Activated naive CD4-positive, alpha-beta T cell treated with anti-CD3 and anti-CD28 coated beads for 36 hours (primary cell): ENCODE results near the gene PRAC2. TPM values are rescaled to one million over a fixed set of nuclear protein-coding genes. Genes with fewer than 3 reads are reported as not detected.

Experiments used
- CTCF ChIA-PET: fragments of 350-600 bp; sonication (Branson Sonifier 250); formaldehyde crosslinking; loops from one replicate; lab custom pipeline; 2021; ENCODE audit warnings: antibody characterized with exemption; lab: Charles Lee
- DNase-seq: peaks from one replicate; pipeline ENCODE4 v3.0.0-alpha.2; 2020
- H3K27ac Mint-ChIP-seq: one replicate; pipeline ENCODE4 v1.8.0; 2021; ENCODE audit warnings: mild to moderate bottlenecking, mixed read lengths
- H3K27me3 Mint-ChIP-seq: one replicate; pipeline ENCODE4 v1.8.0; 2021; ENCODE audit warnings: low read depth, mixed read lengths
- H3K36me3 Mint-ChIP-seq: one replicate; pipeline ENCODE4 v1.8.0; 2021; ENCODE audit warnings: low read depth, mixed read lengths
- H3K4me1 Mint-ChIP-seq: one replicate; pipeline ENCODE4 v1.8.0; 2021; ENCODE audit warnings: low read depth, mixed read lengths
- H3K4me3 Mint-ChIP-seq: one replicate; pipeline ENCODE4 v1.8.0; 2021; ENCODE audit warnings: mild to moderate bottlenecking, moderate library complexity, mixed read lengths
- H3K9me3 Mint-ChIP-seq: one replicate; pipeline ENCODE4 v1.8.0; 2021; ENCODE audit warnings: mixed read lengths
- intact Hi-C: fragments of 100-400 bp; cut with micrococcal nuclease; formaldehyde crosslinking; loops from one replicate; pipeline ENCODE4 v1.15.1; 2023
- microRNA-seq: library from miRNA; unstranded; fragments of <30 nt; microRNA quantifications from one replicate; pipeline ENCODE4 v1.2.0, GENCODE V29; 2022; ENCODE audit warnings: borderline microRNAs expressed, borderline replicate concordance
- total RNA-seq, 2 experiments: library from RNA; stranded (reverse); gene quantifications; one replicate each; pipeline ENCODE4 v1.2.3, GENCODE V29; 2021

PRAC2 gene
- total RNA-seq, 2 experiments from 2014 or later = not detected

GRCh38 chr17:48773245-48773644 lies 50.3 kb downstream of the PRAC2 start:
- no peak overlapping the region for H3K27ac Mint-ChIP-seq
- H3K9me3 Mint-ChIP-seq = no peaks in the 10 kb centered on the region
- CTCF ChIA-PET = no interaction called here
- DNase-seq = no peak
- H3K36me3 Mint-ChIP-seq = no peaks in the 10 kb centered on the region
- no peaks in the 10 kb centered on the region for H3K4me1 Mint-ChIP-seq
- H3K4me3 Mint-ChIP-seq = no peak overlapping the region
- H3K27me3 Mint-ChIP-seq = peaks cover 27% of the 10 kb centered on the region
- intact Hi-C loops = no loop called here

Small RNA genes lying within 50 kb of the gene (microRNA-seq; reads per million reads assigned to microRNA genes)
- gene MIR3185 = not detected

Other genes starting within 250 kb of the PRAC2 start
- not detected for gene HOXB1, start 192.2 kb upstream of the PRAC2 start, total RNA-seq
- 10 to 100 TPM; 15.6 to 18.2 TPM for gene HOXB2, start 178.1 kb upstream of the PRAC2 start, total RNA-seq
- gene HOXB4, start 144.8 kb upstream of the PRAC2 start, total RNA-seq = 1 to 10 TPM; 2.3 to 2.5 TPM
- 1 to 10 TPM; 2.0 TPM for gene HOXB3, start 132.9 kb upstream of the PRAC2 start, total RNA-seq
- gene HOXB5, start 129.4 kb upstream of the PRAC2 start, total RNA-seq = not detected
- not detected for gene HOXB6, start 118.2 kb upstream of the PRAC2 start, total RNA-seq
- under 1 TPM in 1 of 2 experiments, not detected in 1; 0.29 TPM for gene HOXB7, start 112.2 kb upstream of the PRAC2 start, total RNA-seq
- not detected for gene HOXB8, start 107.9 kb upstream of the PRAC2 start, total RNA-seq
- 1 to 10 TPM; 6.7 to 6.9 TPM for gene HOXB9, start 96.8 kb upstream of the PRAC2 start, total RNA-seq
- gene PRAC1, start 667 bp upstream of the PRAC2 start, total RNA-seq = not detected
- gene HOXB13, start 5.6 kb downstream of the PRAC2 start, total RNA-seq = not detected
- gene TTLL6, start 94.0 kb downstream of the PRAC2 start, total RNA-seq = not detected
- 10 to 100 TPM; 78.2 to 80.3 TPM for gene CALCOCO2, start 107.8 kb downstream of the PRAC2 start, total RNA-seq
- 100 to 1,000 TPM; 144 to 149 TPM for gene ATP5MC1, start 169.6 kb downstream of the PRAC2 start, total RNA-seq
- 10 to 100 TPM; 76.1 to 76.9 TPM for gene UBE2Z, start 185.2 kb downstream of the PRAC2 start, total RNA-seq
- 10 to 100 TPM; 90.3 to 96.3 TPM for gene SNF8, start 221.7 kb downstream of the PRAC2 start, total RNA-seq
- not detected for gene GIP, start 245.4 kb downstream of the PRAC2 start, total RNA-seq